Trophoblast cell (in vitro differentiated cells and primary cell): ENCODE data around the gene ABCC6.

Experiments used
- DNase-seq, 2 donors: peaks; one replicate each; pipeline ENCODE4 v3.0.0-alpha.2; 2016
- H2AFZ ChIP-seq: 2 replicates; pipeline ENCODE4 v1.6.1; 2013; ENCODE audit warnings: low read length, moderate library complexity, mild to moderate bottlenecking; ENCODE audit not compliant: insufficient read depth, poor library complexity
- H2AK5ac ChIP-seq: 2 replicates; pipeline ENCODE4 v1.6.1; 2013; ENCODE audit warnings: mild to moderate bottlenecking, low read length
- H2BK120ac ChIP-seq: 2 replicates; pipeline ENCODE4 v1.6.1; 2013; ENCODE audit warnings: low read length, mild to moderate bottlenecking, moderate library complexity; ENCODE audit not compliant: insufficient read depth, poor library complexity
- H2BK12ac ChIP-seq: 2 replicates; pipeline ENCODE4 v1.6.1; 2013; ENCODE audit warnings: mild to moderate bottlenecking, low read length, moderate library complexity
- H2BK5ac ChIP-seq: 2 replicates; pipeline ENCODE4 v1.6.1; 2013; ENCODE audit warnings: low read length, low read depth, moderate library complexity, mild to moderate bottlenecking; ENCODE audit not compliant: poor library complexity
- H3K14ac ChIP-seq: 2 replicates; pipeline ENCODE4 v1.6.1; 2013; ENCODE audit warnings: mild to moderate bottlenecking, low read length
- H3K18ac ChIP-seq: 2 replicates; pipeline ENCODE4 v1.6.1; 2013; ENCODE audit warnings: mild to moderate bottlenecking, low read length
- H3K23ac ChIP-seq: 2 replicates; pipeline ENCODE4 v1.6.1; 2013; ENCODE audit warnings: low read length
- H3K27ac ChIP-seq: 2 replicates; pipeline ENCODE4 v1.5.1; 2013; ENCODE audit warnings: low read depth, mild to moderate bottlenecking, inconsistent platforms, low read length, moderate library complexity
- H3K27me3 ChIP-seq: 2 replicates; pipeline ENCODE4 v1.6.1; 2013; ENCODE audit warnings: inconsistent platforms, mild to moderate bottlenecking, low read length, moderate library complexity; ENCODE audit not compliant: insufficient read depth
- H3K36me3 ChIP-seq, 2 experiments: 1 replicate in 1 of 2; 2 replicates in 1 of 2; pipeline ENCODE4 v1.6.1; 2013; ENCODE audit warnings: low read length in 2 of 2, mild to moderate bottlenecking in 2 of 2, moderate library complexity in 1 of 2; ENCODE audit not compliant: insufficient read depth in 2 of 2, control insufficient read depth in 1 of 2
- H3K4ac ChIP-seq: 2 replicates; pipeline ENCODE4 v1.6.1; 2013; ENCODE audit warnings: low read depth, mild to moderate bottlenecking, low read length, moderate library complexity
- H3K4me1 ChIP-seq, 2 experiments: 1 replicate in 1 of 2; 2 replicates in 1 of 2; pipeline ENCODE4 v1.6.1; 2013; ENCODE audit warnings: low read length in 2 of 2, mild to moderate bottlenecking in 2 of 2, moderate library complexity in 1 of 2; ENCODE audit not compliant: insufficient read depth in 2 of 2, control insufficient read depth in 1 of 2
- H3K4me2 ChIP-seq: 2 replicates; pipeline ENCODE4 v1.6.1; 2013; ENCODE audit warnings: inconsistent platforms, mild to moderate bottlenecking, low read length, moderate library complexity
- H3K4me3 ChIP-seq: 2 replicates; pipeline ENCODE4 v1.5.1; 2013; ENCODE audit warnings: mild to moderate bottlenecking, low read depth, low read length, inconsistent platforms
- H3K79me1 ChIP-seq: one replicate; pipeline ENCODE4 v1.6.1; 2013; ENCODE audit warnings: low read length
- H3K79me2 ChIP-seq: 2 replicates; pipeline ENCODE4 v1.6.1; 2013; ENCODE audit warnings: low read length, mild to moderate bottlenecking; ENCODE audit not compliant: control insufficient read depth, insufficient read depth, poor library complexity
- H3K9ac ChIP-seq: 2 replicates; pipeline ENCODE4 v1.6.1; 2013; ENCODE audit warnings: mild to moderate bottlenecking, low read length
- H3K9me3 ChIP-seq: 2 replicates; pipeline ENCODE4 v1.6.1; 2013; ENCODE audit warnings: low read depth, mild to moderate bottlenecking, control low read depth, inconsistent platforms, low read length; ENCODE audit not compliant: insufficient read depth
- H4K12ac ChIP-seq: 2 replicates; pipeline ENCODE4 v1.6.1; 2013; ENCODE audit warnings: low read depth, mild to moderate bottlenecking, low read length, moderate library complexity
- H4K8ac ChIP-seq: 2 replicates; pipeline ENCODE4 v1.6.1; 2013; ENCODE audit warnings: low read depth, mild to moderate bottlenecking, low read length, moderate library complexity
- H4K91ac ChIP-seq: one replicate; pipeline ENCODE4 v1.6.1; 2013; ENCODE audit warnings: low read depth, mild to moderate bottlenecking, low read length, moderate library complexity
- WGBS: extraction: QIAGEN DNeasy Blood & Tissue Kit; methylation state at CpG from one replicate; pipeline ENCODE4 v1.1.7; 2013; ENCODE audit warnings: missing lambda C conversion rate; ENCODE audit not compliant: insufficient read length, insufficient coverage; ENCODE audit errors: extremely low coverage; 5-methylcytosine and 5-hydroxymethylcytosine counted together

Gene ABCC6

GRCh38 chr16:16112450-16113053, 110.7 kb downstream of the ABCC6 start:
- Histone ChIP-seq H3K4me1 (no peaks in the 10 kb centered on the region), H2BK12ac (no peak overlapping the region), H2AFZ (no peak overlapping the region), H4K91ac (no peak overlapping the region), H3K4me2 (no peak overlapping the region), H4K8ac (no peak overlapping the region), H3K36me3 (peaks cover 33 to 34% of the 10 kb centered on the region in 2 experiments), H3K4me3 (no peak overlapping the region), H2BK5ac (no peak overlapping the region), H3K27me3 (no peaks in the 10 kb centered on the region), H4K12ac (no peak overlapping the region), H3K9me3 (peaks cover 3% of the 10 kb centered on the region), H2BK120ac (no peak overlapping the region), H3K9ac (no peak overlapping the region), H3K79me1 (no peaks in the 10 kb centered on the region), H2AK5ac (no peak overlapping the region), H3K4ac (no peak overlapping the region), H3K14ac (no peak overlapping the region), H3K23ac (no peak overlapping the region), H3K27ac (no peak overlapping the region), H3K18ac (no peak overlapping the region), H3K79me2 (no peaks in the 10 kb centered on the region)
- no peak for DNase-seq
- WGBS = no CpG with 5 or more reads among the region's 8 CpGs

GRCh38 chr16:16111639-16112038, 111.7 kb downstream of the ABCC6 start:
- no peak overlapping the region for H3K18ac ChIP-seq
- H3K9ac ChIP-seq = no peak overlapping the region
- H3K27ac ChIP-seq = no peak overlapping the region
- H2BK5ac ChIP-seq = no peak overlapping the region
- DNase-seq = no peak
- no peak overlapping the region for H3K4me3 ChIP-seq
- WGBS = no CpG with 5 or more reads among the region's 4 CpGs
- H4K12ac ChIP-seq = no peak overlapping the region
- no peaks in the 10 kb centered on the region for H3K79me2 ChIP-seq
- no peaks in the 10 kb centered on the region for H3K79me1 ChIP-seq
- H3K36me3 ChIP-seq = peaks cover 32 to 38% of the 10 kb centered on the region in 2 experiments
- H2AFZ ChIP-seq = no peak overlapping the region
- H3K4ac ChIP-seq = no peak overlapping the region
- no peak overlapping the region for H2BK120ac ChIP-seq
- no peak overlapping the region for H2BK12ac ChIP-seq
- H4K8ac ChIP-seq = no peak overlapping the region
- H3K23ac ChIP-seq = no peak overlapping the region
- H3K4me1 ChIP-seq = no peaks in the 10 kb centered on the region
- H2AK5ac ChIP-seq = no peak overlapping the region
- H3K27me3 ChIP-seq = no peaks in the 10 kb centered on the region
- no peak overlapping the region for H3K4me2 ChIP-seq
- H4K91ac ChIP-seq = no peak overlapping the region
- peaks cover 3% of the 10 kb centered on the region for H3K9me3 ChIP-seq
- H3K14ac ChIP-seq = no peak overlapping the region

DNA sequence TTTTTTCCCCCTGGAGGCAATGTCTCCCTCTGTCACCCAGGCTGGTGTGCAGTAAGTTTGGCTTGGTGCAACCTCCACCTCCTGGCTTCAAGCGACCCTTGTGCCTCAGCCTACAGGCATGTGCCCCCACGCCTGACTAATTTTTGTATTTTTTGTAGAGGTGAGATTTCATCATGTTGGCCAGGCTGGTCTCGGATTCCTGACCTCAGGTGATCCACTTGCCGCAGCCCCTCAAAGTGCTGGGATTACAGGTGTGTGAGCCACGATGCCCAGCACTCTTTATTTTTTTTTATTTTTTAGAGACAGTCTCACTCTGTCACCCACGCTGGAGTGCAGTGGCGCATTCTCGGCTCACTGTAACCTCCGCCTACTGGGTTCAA, 113.2 kb downstream of the ABCC6 start:
- no peak overlapping the region for H4K8ac ChIP-seq
- no peak overlapping the region for H2AFZ ChIP-seq
- H4K12ac ChIP-seq = no peak overlapping the region
- H3K79me1 ChIP-seq = no peaks in the 10 kb centered on the region
- no peak overlapping the region for H3K4ac ChIP-seq
- no peak overlapping the region for H3K18ac ChIP-seq
- H3K9ac ChIP-seq = no peak overlapping the region
- H3K79me2 ChIP-seq = no peaks in the 10 kb centered on the region
- H3K23ac ChIP-seq = no peak overlapping the region
- H2AK5ac ChIP-seq = no peak overlapping the region
- H2BK5ac ChIP-seq = no peak overlapping the region
- H3K4me2 ChIP-seq = no peak overlapping the region
- peaks cover 35 to 40% of the 10 kb centered on the region in 2 experiments for H3K36me3 ChIP-seq
- no peak overlapping the region for H3K14ac ChIP-seq
- H4K91ac ChIP-seq = no peak overlapping the region
- H2BK120ac ChIP-seq = no peak overlapping the region
- no peak for DNase-seq
- no peaks in the 10 kb centered on the region for H3K27me3 ChIP-seq
- H3K4me3 ChIP-seq = no peak overlapping the region
- WGBS = no CpG with 5 or more reads among the region's 9 CpGs
- no peak overlapping the region for H2BK12ac ChIP-seq
- no peak overlapping the region for H3K27ac ChIP-seq
- H3K9me3 ChIP-seq = peaks cover 3% of the 10 kb centered on the region
- no peaks in the 10 kb centered on the region for H3K4me1 ChIP-seq

DNA sequence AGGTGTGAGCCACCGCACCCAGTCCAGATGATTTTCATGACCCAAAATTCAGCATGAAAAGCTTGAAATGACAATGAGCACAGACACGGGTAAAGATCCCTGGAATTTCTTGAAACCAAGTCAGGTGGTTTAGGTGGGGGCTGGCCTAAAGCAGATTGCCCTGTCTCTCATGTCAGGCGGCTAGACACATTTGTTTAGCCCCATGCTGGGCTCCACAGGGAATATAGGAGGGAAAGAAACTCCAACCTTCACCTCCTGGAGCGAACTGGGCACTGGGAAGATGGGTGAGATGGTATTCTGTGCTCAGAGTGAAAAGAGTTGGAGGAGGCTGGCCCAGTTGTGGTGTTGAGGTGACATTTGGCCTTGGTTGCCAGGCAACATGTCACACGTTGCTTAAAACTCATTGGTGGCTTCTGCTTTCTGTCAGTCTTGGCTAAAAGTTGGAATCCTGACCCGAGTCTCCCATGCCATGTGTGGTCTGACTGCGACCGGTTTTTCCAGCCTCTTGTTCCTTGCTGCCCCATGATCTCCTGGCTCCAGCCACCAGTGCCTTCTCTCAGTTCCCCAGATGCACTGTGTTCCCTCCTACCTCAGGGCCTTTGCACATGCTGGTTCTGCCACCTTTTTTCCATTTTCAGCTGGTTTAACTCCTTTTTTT, 113.7 kb downstream of the ABCC6 start:
- H3K27me3 ChIP-seq = no peaks in the 10 kb centered on the region
- no peak overlapping the region for H3K4ac ChIP-seq
- H3K4me2 ChIP-seq = no peak overlapping the region
- no peak overlapping the region for H2BK5ac ChIP-seq
- no peak overlapping the region for H2AFZ ChIP-seq
- peaks cover 31 to 36% of the 10 kb centered on the region in 2 experiments for H3K36me3 ChIP-seq
- no peak overlapping the region for H3K14ac ChIP-seq
- no peaks in the 10 kb centered on the region for H3K4me1 ChIP-seq
- H3K27ac ChIP-seq = no peak overlapping the region
- no peak overlapping the region for H2BK12ac ChIP-seq
- no peak overlapping the region for H3K18ac ChIP-seq
- DNase-seq = peak; percentile 93 to 96
- no peak overlapping the region for H4K91ac ChIP-seq
- no peak overlapping the region for H3K9ac ChIP-seq
- H4K12ac ChIP-seq = no peak overlapping the region
- no peaks in the 10 kb centered on the region for H3K79me2 ChIP-seq
- no peak overlapping the region for H3K23ac ChIP-seq
- no peak overlapping the region for H3K4me3 ChIP-seq
- no peak overlapping the region for H2AK5ac ChIP-seq
- no peak overlapping the region for H4K8ac ChIP-seq
- H3K9me3 ChIP-seq = peaks cover 3% of the 10 kb centered on the region
- H2BK120ac ChIP-seq = no peak overlapping the region
- WGBS = no CpG with 5 or more reads among the region's 8 CpGs
- no peaks in the 10 kb centered on the region for H3K79me1 ChIP-seq
